H9 (cell line): ENCODE measurements around the gene SH3BGR. TPM values are rescaled to one million over a fixed set of nuclear protein-coding genes. Genes with fewer than 3 reads are reported as not detected.

Experiments
- DNase-seq: peaks from one replicate; pipeline ENCODE4 v3.0.0-alpha.2; 2017
- H2AFZ ChIP-seq: one replicate; pipeline ENCODE4 v1.6.1; 2013; ENCODE audit warnings: mild to moderate bottlenecking, low read length, control low read depth, moderate library complexity
- H2AK5ac ChIP-seq: 2 replicates; pipeline ENCODE4 v1.6.1; 2013; ENCODE audit warnings: low read length, control low read depth, mixed read lengths; ENCODE audit not compliant: insufficient read length
- H2BK120ac ChIP-seq: one replicate; pipeline ENCODE4 v1.6.1; 2013; ENCODE audit warnings: low read depth, mild to moderate bottlenecking, low read length, control low read depth, inconsistent platforms; ENCODE audit not compliant: poor library complexity, severe bottlenecking
- H2BK12ac ChIP-seq: 2 replicates; pipeline ENCODE4 v1.6.1; 2013; ENCODE audit warnings: low read length, control low read depth, mixed read lengths, low read depth; ENCODE audit not compliant: insufficient read length
- H2BK15ac ChIP-seq: 2 replicates; pipeline ENCODE4 v1.6.1; 2013; ENCODE audit warnings: low read depth, low read length, control low read depth
- H2BK20ac ChIP-seq: one replicate; pipeline ENCODE4 v1.6.1; 2013; ENCODE audit warnings: low read depth, mild to moderate bottlenecking, low read length, control low read depth, inconsistent platforms; ENCODE audit not compliant: poor library complexity, severe bottlenecking
- H2BK5ac ChIP-seq: 2 replicates; pipeline ENCODE4 v1.6.1; 2013; ENCODE audit warnings: low read length, control low read depth, mixed read lengths; ENCODE audit not compliant: insufficient read length
- H3K14ac ChIP-seq: 2 replicates; pipeline ENCODE4 v1.6.1; 2013; ENCODE audit warnings: low read length, control low read depth; ENCODE audit not compliant: insufficient read depth
- H3K18ac ChIP-seq: 2 replicates; pipeline ENCODE4 v1.6.1; 2013; ENCODE audit warnings: low read depth, mild to moderate bottlenecking, mixed read lengths, low read length, control low read depth; ENCODE audit not compliant: insufficient read length
- H3K23ac ChIP-seq: 2 replicates; pipeline ENCODE4 v1.6.1; 2013; ENCODE audit warnings: low read length, control low read depth, mixed read lengths, low read depth; ENCODE audit not compliant: insufficient read length
- H3K23me2 ChIP-seq: 2 replicates; pipeline ENCODE4 v1.6.1; 2013; ENCODE audit warnings: low read depth, mild to moderate bottlenecking, mixed read lengths, low read length, control low read depth; ENCODE audit not compliant: insufficient read length, poor library complexity, severe bottlenecking
- H3K27ac ChIP-seq: 2 replicates; pipeline ENCODE4 v1.5.1; 2013; ENCODE audit warnings: low read length, control low read depth, mixed read lengths, low read depth; ENCODE audit not compliant: insufficient read length
- H3K27me3 ChIP-seq: 2 replicates; pipeline ENCODE4 v1.6.1; 2013; ENCODE audit warnings: low read length, control low read depth, inconsistent platforms; ENCODE audit not compliant: insufficient read depth
- H3K4ac ChIP-seq: 2 replicates; pipeline ENCODE4 v1.6.1; 2013; ENCODE audit warnings: low read depth, mild to moderate bottlenecking, control low read depth, inconsistent platforms, low read length, moderate library complexity
- H3K4me1 ChIP-seq: 2 replicates; pipeline ENCODE4 v1.6.1; 2013; ENCODE audit warnings: low read length, control low read depth, inconsistent platforms; ENCODE audit not compliant: insufficient read depth
- H3K4me2 ChIP-seq: 2 replicates; pipeline ENCODE4 v1.6.1; 2013; ENCODE audit warnings: low read length, control low read depth, mixed read lengths; ENCODE audit not compliant: insufficient read length, insufficient read depth
- H3K56ac ChIP-seq: 2 replicates; pipeline ENCODE4 v1.6.1; 2013; ENCODE audit warnings: low read depth, mild to moderate bottlenecking, mixed read lengths, low read length, control low read depth; ENCODE audit not compliant: insufficient read length
- H3K79me1 ChIP-seq: 2 replicates; pipeline ENCODE4 v1.6.1; 2013; ENCODE audit warnings: low read depth, mild to moderate bottlenecking, moderate library complexity, low read length, control low read depth, inconsistent platforms; ENCODE audit not compliant: insufficient read depth, poor library complexity, severe bottlenecking
- H3K79me2 ChIP-seq: 2 replicates; pipeline ENCODE4 v1.6.1; 2013; ENCODE audit warnings: low read length, control low read depth, inconsistent platforms; ENCODE audit not compliant: insufficient read depth
- H3K9ac ChIP-seq: 2 replicates; pipeline ENCODE4 v1.6.1; 2013; ENCODE audit warnings: low read length, control low read depth, mixed read lengths; ENCODE audit not compliant: insufficient read length; ENCODE audit errors: extremely low read depth
- H3K9me3 ChIP-seq: one replicate; pipeline ENCODE4 v1.6.1; 2013; ENCODE audit warnings: low read depth, low read length, inconsistent platforms; ENCODE audit not compliant: control insufficient read depth
- H3T11ph ChIP-seq: one replicate; pipeline ENCODE4 v1.6.1; 2013; ENCODE audit warnings: mild to moderate bottlenecking, low read length, control low read depth, inconsistent platforms
- H4K20me1 ChIP-seq: one replicate; pipeline ENCODE4 v1.6.1; 2013; ENCODE audit not compliant: control insufficient read depth, insufficient read length, insufficient read depth
- H4K5ac ChIP-seq: 2 replicates; pipeline ENCODE4 v1.6.1; 2013; ENCODE audit warnings: low read depth, mild to moderate bottlenecking, mixed read lengths, low read length, control low read depth; ENCODE audit not compliant: insufficient read length
- H4K8ac ChIP-seq: replicated peaks from 2 replicates; pipeline ENCODE4 v1.6.1; 2013; ENCODE audit warnings: low read length, control low read depth, mixed read lengths, low read depth; ENCODE audit not compliant: insufficient read length
- H4K91ac ChIP-seq: 2 replicates; pipeline ENCODE4 v1.6.1; 2013; ENCODE audit warnings: low read depth, mild to moderate bottlenecking, moderate library complexity, mixed read lengths, low read length, control low read depth; ENCODE audit not compliant: insufficient read length
- H3K27ac Mint-ChIP-seq, 3 experiments: 2 replicates in 2 of 3; 3 replicates in 1 of 3; pipeline ENCODE4 v1.8.0; 2020 to 2021; ENCODE audit warnings: mixed read lengths in 3 of 3, mild to moderate bottlenecking in 1 of 3, moderate library complexity in 1 of 3
- H3K27me3 Mint-ChIP-seq: 2 replicates; pipeline ENCODE4 v1.8.0; 2021; ENCODE audit warnings: low read depth, mild to moderate bottlenecking, moderate library complexity, mixed read lengths
- H3K36me3 Mint-ChIP-seq, 3 experiments: 2 replicates in 2 of 3; 3 replicates in 1 of 3; pipeline ENCODE4 v1.8.0; 2020 to 2021; ENCODE audit warnings: low read depth in 3 of 3, mixed read lengths in 3 of 3; ENCODE audit not compliant: insufficient read depth in 1 of 3
- H3K4me1 Mint-ChIP-seq, 2 experiments: 2 replicates each; pipeline ENCODE4 v1.8.0; 2020; ENCODE audit warnings: mixed read lengths in 2 of 2
- H3K4me3 Mint-ChIP-seq, 2 experiments: 2 replicates in 1 of 2; 3 replicates in 1 of 2; pipeline ENCODE4 v1.8.0; 2020 to 2021; ENCODE audit warnings: mild to moderate bottlenecking in 2 of 2, mixed read lengths in 2 of 2, moderate library complexity in 1 of 2
- H3K9me3 Mint-ChIP-seq, 2 experiments: 2 replicates in 1 of 2; 3 replicates in 1 of 2; pipeline ENCODE4 v1.8.0; 2020; ENCODE audit warnings: mild to moderate bottlenecking in 2 of 2, mixed read lengths in 2 of 2, moderate library complexity in 1 of 2
- WGBS: extraction: QIAGEN DNeasy Blood & Tissue Kit; methylation state at CpG from one replicate; pipeline ENCODE4 v1.1.7; 2013; ENCODE audit warnings: missing lambda C conversion rate, low lambda C conversion rate, mixed read lengths; ENCODE audit not compliant: insufficient read length; ENCODE audit errors: extremely low coverage; 5-methylcytosine and 5-hydroxymethylcytosine counted together
- total RNA-seq: library from RNA; stranded (reverse); gene quantifications from 2 replicates; pipeline ENCODE4 v1.2.1, GENCODE V29; 2021
- TF ChIP-seq, protein P1 (sequence below): fragments of 200-600 bp; sonication (generic); conservative IDR thresholded peaks from 3 replicates; pipeline ENCODE4 v1.8.0; 2021; ENCODE audit warnings: antibody characterized with exemption, mild to moderate bottlenecking

The SH3BGR gene
- total RNA-seq, 1 experiment from 2014 or later = 2.9 TPM

DNA sequence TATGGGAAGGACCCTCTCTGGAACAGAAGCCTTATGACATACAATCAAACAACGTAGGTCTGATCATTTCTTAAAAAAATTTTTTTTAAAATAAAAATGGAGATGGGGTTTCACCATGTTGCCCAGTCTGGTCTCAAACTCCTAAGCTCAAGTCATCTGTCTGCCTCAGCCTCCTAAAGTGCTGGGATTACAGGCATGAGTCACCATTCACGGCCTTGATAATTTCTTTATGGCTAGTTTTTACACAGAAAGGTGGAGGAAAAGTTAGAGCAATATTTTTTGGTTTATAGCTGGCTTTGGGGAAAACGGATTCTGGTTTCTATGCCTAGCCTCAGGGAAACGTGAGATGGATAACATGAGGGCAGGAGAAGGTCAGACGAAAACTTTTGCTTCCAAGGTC lies 91.0 kb downstream of the SH3BGR start:
- H3K27ac Mint-ChIP-seq = no peak overlapping the region
- Histone ChIP-seq H3K27ac (no peak overlapping the region), H2BK12ac (no peak overlapping the region), H3K23me2 (no peaks in the 10 kb centered on the region), H4K8ac (no peak overlapping the region), H3K4ac (no peak overlapping the region), H3K27me3 (no peaks in the 10 kb centered on the region), H2BK15ac (no peak overlapping the region), H3K4me2 (no peak overlapping the region), H3K4me1 (peaks cover 2% of the 10 kb centered on the region; the same call in 1 of the 2 replicates), H4K20me1 (no peaks in the 10 kb centered on the region), H2AK5ac (no peak overlapping the region), H3K79me2 (no peaks in the 10 kb centered on the region), H3K9me3 (peaks cover 34% of the 10 kb centered on the region), H2BK20ac (no peak overlapping the region), H3K56ac (no peak overlapping the region), H2BK120ac (no peak overlapping the region), H3K79me1 (no peaks in the 10 kb centered on the region), H3T11ph (no peak overlapping the region), H4K91ac (no peak overlapping the region), H3K9ac (no peak overlapping the region), H2BK5ac (no peak overlapping the region), H2AFZ (no peak overlapping the region), H3K14ac (no peak overlapping the region), H3K18ac (no peak overlapping the region), H4K5ac (no peak overlapping the region), H3K23ac (no peak overlapping the region)
- H3K27me3 Mint-ChIP-seq = peaks cover 5% of the 10 kb centered on the region
- TF ChIP-seq, protein P1, sequence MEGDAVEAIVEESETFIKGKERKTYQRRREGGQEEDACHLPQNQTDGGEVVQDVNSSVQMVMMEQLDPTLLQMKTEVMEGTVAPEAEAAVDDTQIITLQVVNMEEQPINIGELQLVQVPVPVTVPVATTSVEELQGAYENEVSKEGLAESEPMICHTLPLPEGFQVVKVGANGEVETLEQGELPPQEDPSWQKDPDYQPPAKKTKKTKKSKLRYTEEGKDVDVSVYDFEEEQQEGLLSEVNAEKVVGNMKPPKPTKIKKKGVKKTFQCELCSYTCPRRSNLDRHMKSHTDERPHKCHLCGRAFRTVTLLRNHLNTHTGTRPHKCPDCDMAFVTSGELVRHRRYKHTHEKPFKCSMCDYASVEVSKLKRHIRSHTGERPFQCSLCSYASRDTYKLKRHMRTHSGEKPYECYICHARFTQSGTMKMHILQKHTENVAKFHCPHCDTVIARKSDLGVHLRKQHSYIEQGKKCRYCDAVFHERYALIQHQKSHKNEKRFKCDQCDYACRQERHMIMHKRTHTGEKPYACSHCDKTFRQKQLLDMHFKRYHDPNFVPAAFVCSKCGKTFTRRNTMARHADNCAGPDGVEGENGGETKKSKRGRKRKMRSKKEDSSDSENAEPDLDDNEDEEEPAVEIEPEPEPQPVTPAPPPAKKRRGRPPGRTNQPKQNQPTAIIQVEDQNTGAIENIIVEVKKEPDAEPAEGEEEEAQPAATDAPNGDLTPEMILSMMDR = no peak
- H3K9me3 Mint-ChIP-seq = peaks cover 52 to 59% of the 10 kb centered on the region in 2 experiments
- peaks cover 50 to 70% (median 51%) of the 10 kb centered on the region in 3 experiments for H3K36me3 Mint-ChIP-seq
- no CpG with 5 or more reads among the region's 5 CpGs for WGBS
- DNase-seq = no peak
- peaks cover 11 to 16% of the 10 kb centered on the region in 2 experiments for H3K4me1 Mint-ChIP-seq
- H3K4me3 Mint-ChIP-seq = no peak overlapping the region
